HepG2 (cell line): ENCODE data around the gene ZNF860. TPM values are rescaled to one million over a fixed set of nuclear protein-coding genes. Genes with fewer than 3 reads are reported as not detected.

Experiments used
- ATF7 ChIP-seq, 2 experiments: fragments of 450-650 bp in 1 of 2; sonication (generic) in 1 of 2; formaldehyde crosslinking in 1 of 2; IDR thresholded peaks; 2 replicates each; pipeline versions ENCODE4 v1.4.0 to v1.6.1; 2016 to 2020; ENCODE audit warnings: antibody characterized with exemption in 1 of 2, mild to moderate bottlenecking in 1 of 2, missing genetic modification reagents in 1 of 2
- CBX1 ChIP-seq: IDR thresholded peaks from one replicate; pipeline ENCODE4 v1.6.1; 2016; ENCODE audit warnings: antibody characterized with exemption, low read depth
- CHD2 ChIP-seq: IDR thresholded peaks from 2 replicates; pipeline ENCODE4 v1.6.1; 2011; ENCODE audit warnings: low read depth, low read length, improper control_type of control experiment
- GABPB1 ChIP-seq: IDR thresholded peaks from 2 replicates; pipeline ENCODE4 v1.6.1; 2016; ENCODE audit warnings: mild to moderate bottlenecking, missing genetic modification reagents, moderate library complexity, missing compliant biosample characterization
- HNRNPLL ChIP-seq: fragments of 200-400 bp; formaldehyde crosslinking; IDR thresholded peaks from 2 replicates; pipeline ENCODE4 v1.6.1; 2017; ENCODE audit warnings: mild to moderate bottlenecking, low read depth, low read length; ENCODE audit not compliant: poor library complexity, severe bottlenecking
- KDM5A ChIP-seq: fragments of 200-600 bp; sonication (generic); IDR thresholded peaks from 2 replicates; pipeline ENCODE4 v1.7.0; 2018; ENCODE audit warnings: antibody characterized with exemption, mild to moderate bottlenecking, low read length, borderline replicate concordance
- MYC ChIP-seq: sonication (generic); formaldehyde crosslinking; IDR thresholded peaks from 2 replicates; pipeline ENCODE4 v1.9.0; 2021; ENCODE audit warnings: missing genetic modification reagents, borderline replicate concordance
- NAIF1 ChIP-seq: sonication (generic); formaldehyde crosslinking; IDR thresholded peaks from 2 replicates; pipeline ENCODE4 v1.5.0; 2020; ENCODE audit warnings: mild to moderate bottlenecking, missing genetic modification reagents, borderline replicate concordance
- ZEB1 ChIP-seq: IDR thresholded peaks from 2 replicates; pipeline ENCODE4 v1.6.1; 2012; ENCODE audit warnings: mild to moderate bottlenecking, low read depth, inconsistent platforms; ENCODE audit not compliant: insufficient replicate concordance
- ZMAT3 ChIP-seq: sonication (generic); formaldehyde crosslinking; conservative IDR thresholded peaks from 2 replicates; pipeline ENCODE4 v1.7.0; 2021; ENCODE audit warnings: missing genetic modification reagents
- ZNF451 ChIP-seq: sonication (generic); formaldehyde crosslinking; IDR thresholded peaks from 2 replicates; pipeline ENCODE4 v1.5.0; 2020; ENCODE audit warnings: mild to moderate bottlenecking, missing genetic modification reagents
- ZNF607 ChIP-seq: sonication (generic); formaldehyde crosslinking; IDR thresholded peaks from 2 replicates; pipeline ENCODE4 v1.5.1; 2020; ENCODE audit warnings: missing genetic modification reagents, mild to moderate bottlenecking, borderline replicate concordance
- ZNF670 ChIP-seq: sonication (generic); formaldehyde crosslinking; IDR thresholded peaks from 2 replicates; pipeline ENCODE4 v1.8.0; 2022; ENCODE audit warnings: mild to moderate bottlenecking, missing genetic modification reagents, borderline replicate concordance
- ZNF746 ChIP-seq: sonication (generic); formaldehyde crosslinking; IDR thresholded peaks from 2 replicates; pipeline ENCODE4 v1.8.0; 2022; ENCODE audit warnings: mild to moderate bottlenecking, missing genetic modification reagents
- polyA plus RNA-seq, 8 experiments: library from polyadenylated mRNA; depleted of rRNA in 3 of 8; stranded (reverse) in 7 of 8; unstranded in 1 of 8; fragments of >200 nt; fragmentation: Illumina TruSeq in 4 of 8; extraction: Trizol in 4 of 8; gene quantifications; 2 replicates each; pipeline versions ENCODE4 v1.2.1 to v1.2.3, GENCODE V29; 2011 to 2016; ENCODE audit warnings: low read depth in 4 of 8, missing spikeins in 1 of 8, mixed read lengths in 1 of 8; ENCODE audit not compliant: insufficient read depth in 1 of 8
- total RNA-seq, 5 experiments: library from RNA; depleted of rRNA; stranded (reverse); fragments of >200 nt; fragmentation: Illumina TruSeq; extraction: Trizol; gene quantifications; 2 replicates each; pipeline ENCODE4 v1.2.3, GENCODE V29; 2016; ENCODE audit warnings: low read depth in 1 of 5
- TF ChIP-seq, protein P1 (sequence below): IDR thresholded peaks from 2 replicates; pipeline ENCODE4 v1.4.0; 2020; ENCODE audit warnings: mild to moderate bottlenecking, missing genetic modification reagents
- TF ChIP-seq, protein P2 (sequence below): sonication (generic); formaldehyde crosslinking; IDR thresholded peaks from 2 replicates; pipeline ENCODE4 v1.5.0; 2020; ENCODE audit warnings: mild to moderate bottlenecking, low read depth, missing genetic modification reagents, borderline replicate concordance
- TF ChIP-seq, protein P3 (sequence below): sonication (generic); formaldehyde crosslinking; IDR thresholded peaks from 2 replicates; pipeline ENCODE4 v1.9.0; 2022; ENCODE audit warnings: low read depth, missing genetic modification reagents
- TF ChIP-seq, protein P4 (sequence below): sonication (generic); formaldehyde crosslinking; IDR thresholded peaks from 2 replicates; pipeline ENCODE4 v1.4.0; 2020; ENCODE audit warnings: missing genetic modification reagents, borderline replicate concordance
- TF ChIP-seq, protein P5 (sequence below): sonication (generic); formaldehyde crosslinking; IDR thresholded peaks from 2 replicates; pipeline ENCODE4 v1.4.0; 2020; ENCODE audit warnings: missing genetic modification reagents, mild to moderate bottlenecking, borderline replicate concordance

ZNF860 gene
- total and polyA plus RNA-seq, 2 of the 13 experiments (the other 11 are each of a cell fraction or from before 2014, with no cell fraction given), result 0.55 to 0.73 TPM

DNA sequence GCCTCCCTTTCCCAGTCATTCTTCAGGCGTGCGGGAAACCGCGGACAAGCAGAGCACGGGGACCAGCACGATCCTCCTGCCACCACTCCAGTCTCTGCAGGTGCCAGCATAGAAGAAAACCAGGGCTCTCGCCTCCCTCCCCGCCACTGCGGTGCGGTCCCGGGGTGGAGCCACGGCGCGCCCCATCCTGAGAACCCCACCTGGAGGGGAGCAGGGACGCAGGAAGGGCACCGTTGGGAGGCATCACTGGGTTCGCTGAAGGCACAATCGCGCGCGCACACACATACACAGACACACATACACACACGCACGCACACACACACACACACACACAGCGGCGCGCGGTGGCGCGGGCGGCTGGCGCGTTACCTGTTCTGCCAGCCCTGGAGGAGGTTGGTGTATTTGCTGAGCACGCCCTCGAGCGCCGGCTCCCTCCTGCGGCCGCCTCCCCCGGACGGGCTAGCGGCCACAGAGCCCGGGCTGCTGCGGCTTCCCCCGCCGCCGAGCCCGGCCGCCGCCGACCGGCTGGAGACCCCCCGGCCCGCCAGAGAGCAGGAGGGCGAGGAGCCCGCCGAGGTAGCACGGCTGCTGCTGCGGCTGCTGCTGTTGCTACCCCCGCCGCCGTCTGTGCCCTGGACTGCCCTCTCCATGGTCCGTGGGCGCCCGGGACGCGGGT lies 882 bp upstream of the ZNF860 start (continued):
- TF ChIP-seq ATF7 (IDR thresholded peaks at IDR 0.05), result no peak
- no peak for TF ChIP-seq ATF7 (CRISPR knock-in tag; IDR thresholded peaks at IDR 0.05)
- TF ChIP-seq ZNF451 (CRISPR knock-in tag), result no peak
- peak; percentile 37 for TF ChIP-seq CBX1
- TF ChIP-seq NAIF1 (CRISPR knock-in tag), result peak; percentile 43; the same call in 1 of the 2 replicates
- TF ChIP-seq, protein P1, sequence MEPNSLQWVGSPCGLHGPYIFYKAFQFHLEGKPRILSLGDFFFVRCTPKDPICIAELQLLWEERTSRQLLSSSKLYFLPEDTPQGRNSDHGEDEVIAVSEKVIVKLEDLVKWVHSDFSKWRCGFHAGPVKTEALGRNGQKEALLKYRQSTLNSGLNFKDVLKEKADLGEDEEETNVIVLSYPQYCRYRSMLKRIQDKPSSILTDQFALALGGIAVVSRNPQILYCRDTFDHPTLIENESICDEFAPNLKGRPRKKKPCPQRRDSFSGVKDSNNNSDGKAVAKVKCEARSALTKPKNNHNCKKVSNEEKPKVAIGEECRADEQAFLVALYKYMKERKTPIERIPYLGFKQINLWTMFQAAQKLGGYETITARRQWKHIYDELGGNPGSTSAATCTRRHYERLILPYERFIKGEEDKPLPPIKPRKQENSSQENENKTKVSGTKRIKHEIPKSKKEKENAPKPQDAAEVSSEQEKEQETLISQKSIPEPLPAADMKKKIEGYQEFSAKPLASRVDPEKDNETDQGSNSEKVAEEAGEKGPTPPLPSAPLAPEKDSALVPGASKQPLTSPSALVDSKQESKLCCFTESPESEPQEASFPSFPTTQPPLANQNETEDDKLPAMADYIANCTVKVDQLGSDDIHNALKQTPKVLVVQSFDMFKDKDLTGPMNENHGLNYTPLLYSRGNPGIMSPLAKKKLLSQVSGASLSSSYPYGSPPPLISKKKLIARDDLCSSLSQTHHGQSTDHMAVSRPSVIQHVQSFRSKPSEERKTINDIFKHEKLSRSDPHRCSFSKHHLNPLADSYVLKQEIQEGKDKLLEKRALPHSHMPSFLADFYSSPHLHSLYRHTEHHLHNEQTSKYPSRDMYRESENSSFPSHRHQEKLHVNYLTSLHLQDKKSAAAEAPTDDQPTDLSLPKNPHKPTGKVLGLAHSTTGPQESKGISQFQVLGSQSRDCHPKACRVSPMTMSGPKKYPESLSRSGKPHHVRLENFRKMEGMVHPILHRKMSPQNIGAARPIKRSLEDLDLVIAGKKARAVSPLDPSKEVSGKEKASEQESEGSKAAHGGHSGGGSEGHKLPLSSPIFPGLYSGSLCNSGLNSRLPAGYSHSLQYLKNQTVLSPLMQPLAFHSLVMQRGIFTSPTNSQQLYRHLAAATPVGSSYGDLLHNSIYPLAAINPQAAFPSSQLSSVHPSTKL (CRISPR knock-in tag), result no peak
- TF ChIP-seq MYC, result 0 out of 2 replicates have a peak, but pooled peaks have one; percentile 20
- peak; percentile 65 for TF ChIP-seq HNRNPLL
- TF ChIP-seq, protein P2, sequence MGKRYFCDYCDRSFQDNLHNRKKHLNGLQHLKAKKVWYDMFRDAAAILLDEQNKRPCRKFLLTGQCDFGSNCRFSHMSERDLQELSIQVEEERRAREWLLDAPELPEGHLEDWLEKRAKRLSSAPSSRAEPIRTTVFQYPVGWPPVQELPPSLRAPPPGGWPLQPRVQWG (CRISPR knock-in tag), result no peak
- TF ChIP-seq ZNF607 (CRISPR knock-in tag), result 0 out of 2 replicates have a peak, but pooled peaks have one; percentile 62
- TF ChIP-seq KDM5A, result no peak
- 0 out of 2 replicates have a peak, but pooled peaks have one; percentile 9 for TF ChIP-seq ZMAT3 (CRISPR knock-in tag)
- TF ChIP-seq, protein P3, sequence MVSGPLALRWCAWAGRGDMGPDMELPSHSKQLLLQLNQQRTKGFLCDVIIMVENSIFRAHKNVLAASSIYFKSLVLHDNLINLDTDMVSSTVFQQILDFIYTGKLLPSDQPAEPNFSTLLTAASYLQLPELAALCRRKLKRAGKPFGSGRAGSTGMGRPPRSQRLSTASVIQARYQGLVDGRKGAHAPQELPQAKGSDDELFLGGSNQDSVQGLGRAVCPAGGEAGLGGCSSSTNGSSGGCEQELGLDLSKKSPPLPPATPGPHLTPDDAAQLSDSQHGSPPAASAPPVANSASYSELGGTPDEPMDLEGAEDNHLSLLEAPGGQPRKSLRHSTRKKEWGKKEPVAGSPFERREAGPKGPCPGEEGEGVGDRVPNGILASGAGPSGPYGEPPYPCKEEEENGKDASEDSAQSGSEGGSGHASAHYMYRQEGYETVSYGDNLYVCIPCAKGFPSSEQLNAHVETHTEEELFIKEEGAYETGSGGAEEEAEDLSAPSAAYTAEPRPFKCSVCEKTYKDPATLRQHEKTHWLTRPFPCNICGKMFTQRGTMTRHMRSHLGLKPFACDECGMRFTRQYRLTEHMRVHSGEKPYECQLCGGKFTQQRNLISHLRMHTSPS (CRISPR knock-in tag), result peak; percentile 65; the same call in 1 of the 2 replicates
- TF ChIP-seq ZNF746, result 0 out of 2 replicates have a peak, but pooled peaks have one; percentile 20
- no peak for TF ChIP-seq ZNF670 (CRISPR knock-in tag)
- TF ChIP-seq, protein P4, sequence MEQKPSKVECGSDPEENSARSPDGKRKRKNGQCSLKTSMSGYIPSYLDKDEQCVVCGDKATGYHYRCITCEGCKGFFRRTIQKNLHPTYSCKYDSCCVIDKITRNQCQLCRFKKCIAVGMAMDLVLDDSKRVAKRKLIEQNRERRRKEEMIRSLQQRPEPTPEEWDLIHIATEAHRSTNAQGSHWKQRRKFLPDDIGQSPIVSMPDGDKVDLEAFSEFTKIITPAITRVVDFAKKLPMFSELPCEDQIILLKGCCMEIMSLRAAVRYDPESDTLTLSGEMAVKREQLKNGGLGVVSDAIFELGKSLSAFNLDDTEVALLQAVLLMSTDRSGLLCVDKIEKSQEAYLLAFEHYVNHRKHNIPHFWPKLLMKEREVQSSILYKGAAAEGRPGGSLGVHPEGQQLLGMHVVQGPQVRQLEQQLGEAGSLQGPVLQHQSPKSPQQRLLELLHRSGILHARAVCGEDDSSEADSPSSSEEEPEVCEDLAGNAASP, result no peak
- TF ChIP-seq GABPB1 (CRISPR knock-in tag), result 0 out of 2 replicates have a peak, but pooled peaks have one; percentile 12
- peak; percentile 79 for TF ChIP-seq ZEB1
- TF ChIP-seq, protein P5, sequence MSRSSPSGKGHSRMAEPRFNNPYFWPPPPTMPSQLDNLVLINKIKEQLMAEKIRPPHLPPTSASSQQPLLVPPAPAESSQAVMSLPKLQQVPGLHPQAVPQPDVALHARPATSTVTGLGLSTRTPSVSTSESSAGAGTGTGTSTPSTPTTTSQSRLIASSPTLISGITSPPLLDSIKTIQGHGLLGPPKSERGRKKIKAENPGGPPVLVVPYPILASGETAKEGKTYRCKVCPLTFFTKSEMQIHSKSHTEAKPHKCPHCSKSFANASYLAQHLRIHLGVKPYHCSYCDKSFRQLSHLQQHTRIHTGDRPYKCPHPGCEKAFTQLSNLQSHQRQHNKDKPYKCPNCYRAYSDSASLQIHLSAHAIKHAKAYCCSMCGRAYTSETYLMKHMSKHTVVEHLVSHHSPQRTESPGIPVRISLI (CRISPR knock-in tag), result peak; percentile 69
- TF ChIP-seq CHD2, result no peak
